ENCODE results near the gene AUTS2.
A peak's percentile ranks its signal among the peaks of the same experiment; 100 is the strongest.

Gene AUTS2

GRCh38 chr7:69800495-69800894, 202.2 kb downstream of the AUTS2 start (continued):
- TF ChIP-seq ZNF76 (tag by site-specific recombination; IDR thresholded peaks at IDR 0.05; ENCODE audit: borderline replicate concordance, low read depth) (no peak), ZFP69B (tag by site-specific recombination; IDR thresholded peaks at IDR 0.05) (no peak), ZNF629 (tag by site-specific recombination; IDR thresholded peaks at IDR 0.05) (peak; percentile 70), ZXDB (tag by site-specific recombination; IDR thresholded peaks at IDR 0.05) (peak; percentile 79), ZEB2 (tag by site-specific recombination; IDR thresholded peaks at IDR 0.05) (peak; percentile 75), ZNF747 (tag by site-specific recombination; IDR thresholded peaks at IDR 0.05) (no peak), ZNF843 (tag by site-specific recombination; IDR thresholded peaks at IDR 0.05) (peak; percentile 76), ZNF24 (tag by site-specific recombination; IDR thresholded peaks at IDR 0.05) (0 out of 2 replicates have a peak, but pooled peaks have one; percentile 36), ZNF558 (tag by site-specific recombination; IDR thresholded peaks at IDR 0.05) (no peak), ZNF138 (tag by site-specific recombination; IDR thresholded peaks at IDR 0.05; ENCODE audit: borderline replicate concordance) (no peak), KLF1 (tag by site-specific recombination; IDR thresholded peaks at IDR 0.05) (0 out of 2 replicates have a peak, but pooled peaks have one; percentile 55), ZNF792 (tag by site-specific recombination; IDR thresholded peaks at IDR 0.05) (no peak), GLI4 (tag by site-specific recombination; IDR thresholded peaks at IDR 0.05) (no peak), TCF7L2 (IDR thresholded peaks at IDR 0.05; ENCODE audit: borderline replicate concordance, low read depth, low read length) (0 out of 2 replicates have a peak, but pooled peaks have one; percentile 40), YY2 (tag by site-specific recombination; IDR thresholded peaks at IDR 0.05) (no peak), ZNF549 (tag by site-specific recombination; IDR thresholded peaks at IDR 0.05) (no peak), ZNF585B (tag by site-specific recombination; IDR thresholded peaks at IDR 0.05) (no peak), ZNF785 (tag by site-specific recombination; IDR thresholded peaks at IDR 0.05) (no peak), ZFP37 (tag by site-specific recombination; IDR thresholded peaks at IDR 0.05) (no peak), WT1 (tag by site-specific recombination; IDR thresholded peaks at IDR 0.05) (0 out of 2 replicates have a peak, but pooled peaks have one; percentile 44), ZNF37A (tag by site-specific recombination; IDR thresholded peaks at IDR 0.05) (no peak), ZNF670 (tag by site-specific recombination; IDR thresholded peaks at IDR 0.05; ENCODE audit: low read depth) (no peak), SCRT1 (tag by site-specific recombination; IDR thresholded peaks at IDR 0.05; ENCODE audit: borderline replicate concordance) (no peak), ZNF837 (tag by site-specific recombination; IDR thresholded peaks at IDR 0.05) (no peak), EGR2 (tag by site-specific recombination; IDR thresholded peaks at IDR 0.05; ENCODE audit: low read depth) (no peak), IKZF3 (tag by site-specific recombination; IDR thresholded peaks at IDR 0.05) (0 out of 2 replicates have a peak, but pooled peaks have one; percentile 47), HOXA7 (CRISPR knock-in tag; IDR thresholded peaks at IDR 0.05; ENCODE audit: borderline replicate concordance) (no peak), OSR2 (tag by site-specific recombination; IDR thresholded peaks at IDR 0.05) (peak; percentile 69), ZNF202 (tag by site-specific recombination; IDR thresholded peaks at IDR 0.05; ENCODE audit: borderline replicate concordance) (no peak), ZNF248 (tag by site-specific recombination; IDR thresholded peaks at IDR 0.05) (no peak), ZNF623 (tag by site-specific recombination; IDR thresholded peaks at IDR 0.05) (no peak), ZNF398 (tag by site-specific recombination; IDR thresholded peaks at IDR 0.05) (no peak), ZNF660 (tag by site-specific recombination; IDR thresholded peaks at IDR 0.05) (no peak), ZNF174 (tag by site-specific recombination; IDR thresholded peaks at IDR 0.05) (no peak)
- TF ChIP-seq, protein P1, sequence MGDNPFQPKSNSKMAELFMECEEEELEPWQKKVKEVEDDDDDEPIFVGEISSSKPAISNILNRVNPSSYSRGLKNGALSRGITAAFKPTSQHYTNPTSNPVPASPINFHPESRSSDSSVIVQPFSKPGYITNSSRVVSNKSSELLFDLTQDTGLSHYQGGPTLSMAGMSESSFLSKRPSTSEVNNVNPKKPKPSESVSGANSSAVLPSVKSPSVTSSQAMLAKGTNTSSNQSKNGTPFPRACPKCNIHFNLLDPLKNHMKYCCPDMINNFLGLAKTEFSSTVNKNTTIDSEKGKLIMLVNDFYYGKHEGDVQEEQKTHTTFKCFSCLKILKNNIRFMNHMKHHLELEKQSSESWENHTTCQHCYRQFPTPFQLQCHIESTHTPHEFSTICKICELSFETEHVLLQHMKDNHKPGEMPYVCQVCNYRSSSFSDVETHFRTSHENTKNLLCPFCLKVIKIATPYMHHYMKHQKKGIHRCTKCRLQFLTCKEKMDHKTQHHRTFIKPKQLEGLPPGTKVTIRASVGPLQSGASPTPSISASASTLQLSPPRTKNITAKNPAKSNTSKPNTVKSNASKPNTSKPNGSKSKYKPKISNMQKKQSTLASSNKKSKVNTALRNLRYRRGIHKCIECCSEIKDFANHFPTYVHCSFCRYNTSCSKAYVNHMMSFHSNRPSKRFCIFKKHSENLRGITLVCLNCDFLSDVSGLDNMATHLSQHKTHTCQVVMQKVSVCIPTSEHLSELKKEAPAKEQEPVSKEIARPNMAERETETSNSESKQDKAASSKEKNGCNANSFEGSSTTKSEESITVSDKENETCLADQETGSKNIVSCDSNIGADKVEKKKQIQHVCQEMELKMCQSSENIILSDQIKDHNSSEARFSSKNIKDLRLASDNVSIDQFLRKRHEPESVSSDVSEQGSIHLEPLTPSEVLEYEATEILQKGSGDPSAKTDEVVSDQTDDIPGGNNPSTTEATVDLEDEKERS (tag by site-specific recombination; IDR thresholded peaks at IDR 0.05) = no peak
- TF ChIP-seq, protein P2, sequence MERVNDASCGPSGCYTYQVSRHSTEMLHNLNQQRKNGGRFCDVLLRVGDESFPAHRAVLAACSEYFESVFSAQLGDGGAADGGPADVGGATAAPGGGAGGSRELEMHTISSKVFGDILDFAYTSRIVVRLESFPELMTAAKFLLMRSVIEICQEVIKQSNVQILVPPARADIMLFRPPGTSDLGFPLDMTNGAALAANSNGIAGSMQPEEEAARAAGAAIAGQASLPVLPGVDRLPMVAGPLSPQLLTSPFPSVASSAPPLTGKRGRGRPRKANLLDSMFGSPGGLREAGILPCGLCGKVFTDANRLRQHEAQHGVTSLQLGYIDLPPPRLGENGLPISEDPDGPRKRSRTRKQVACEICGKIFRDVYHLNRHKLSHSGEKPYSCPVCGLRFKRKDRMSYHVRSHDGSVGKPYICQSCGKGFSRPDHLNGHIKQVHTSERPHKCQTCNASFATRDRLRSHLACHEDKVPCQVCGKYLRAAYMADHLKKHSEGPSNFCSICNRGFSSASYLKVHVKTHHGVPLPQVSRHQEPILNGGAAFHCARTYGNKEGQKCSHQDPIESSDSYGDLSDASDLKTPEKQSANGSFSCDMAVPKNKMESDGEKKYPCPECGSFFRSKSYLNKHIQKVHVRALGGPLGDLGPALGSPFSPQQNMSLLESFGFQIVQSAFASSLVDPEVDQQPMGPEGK (tag by site-specific recombination; IDR thresholded peaks at IDR 0.05) = peak; percentile 66
- TF ChIP-seq, protein P3, sequence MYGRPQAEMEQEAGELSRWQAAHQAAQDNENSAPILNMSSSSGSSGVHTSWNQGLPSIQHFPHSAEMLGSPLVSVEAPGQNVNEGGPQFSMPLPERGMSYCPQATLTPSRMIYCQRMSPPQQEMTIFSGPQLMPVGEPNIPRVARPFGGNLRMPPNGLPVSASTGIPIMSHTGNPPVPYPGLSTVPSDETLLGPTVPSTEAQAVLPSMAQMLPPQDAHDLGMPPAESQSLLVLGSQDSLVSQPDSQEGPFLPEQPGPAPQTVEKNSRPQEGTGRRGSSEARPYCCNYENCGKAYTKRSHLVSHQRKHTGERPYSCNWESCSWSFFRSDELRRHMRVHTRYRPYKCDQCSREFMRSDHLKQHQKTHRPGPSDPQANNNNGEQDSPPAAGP (tag by site-specific recombination; IDR thresholded peaks at IDR 0.05) = no peak; the same call in 1 of the 2 replicates
